ENCODE measurements around the gene SIAH3. TPM values are rescaled to one million over a fixed set of nuclear protein-coding genes. Genes with fewer than 3 reads are reported as not detected.

SIAH3 gene
- total RNA-seq, 5 donors from 2014 or later (not counting 1 experiment from before 2014, with no cell fraction given), result 0.19 to 4.8 (median 2.4) TPM

- H3K36me3 Mint-ChIP-seq, result no peaks in the 10 kb centered on the region
- no peaks in the 10 kb centered on the region for H3K4me1 Mint-ChIP-seq
- 82% methylated on average over 5 of the region's 13 CpGs for WGBS (ENCODE audit: insufficient coverage)
Observed at GRCh38 chr13:45748941-45749759, 102.4 kb downstream of the SIAH3 start.

GRCh38 chr13:45747071-45747470, 104.5 kb downstream of the SIAH3 start:
- CTCF ChIA-PET, result no interaction called here
- no peaks in the 10 kb centered on the region for H3K9me3 ChIP-seq
- H3K36me3 ChIP-seq (ENCODE audit: control insufficient read depth in 2 of 2, extremely low read depth in 1 of 2, insufficient read depth in 1 of 2, low read length in 1 of 2), result no peaks in the 10 kb centered on the region
- no peaks in the 10 kb centered on the region for H3K4me1 ChIP-seq (ENCODE audit: control insufficient read depth in 1 of 2, extremely low read depth in 1 of 2, insufficient read depth in 2 of 2, low read length in 2 of 2)
- H3K4me1 Mint-ChIP-seq, result no peaks in the 10 kb centered on the region
- H3K4me3 Mint-ChIP-seq, result no peak overlapping the region
- POLR2A ChIA-PET, result no interaction called here
- H3K27ac Mint-ChIP-seq, result no peak overlapping the region
- no peak overlapping the region for H3K4me3 ChIP-seq (ENCODE audit: control insufficient read depth in 1 of 2, extremely low read depth in 1 of 2, low read length in 1 of 2)
- H3K36me3 Mint-ChIP-seq, result no peaks in the 10 kb centered on the region
- DNase-seq (no peak), ATAC-seq (replicated peaks in 1 of 4) (no peak)
- peaks cover 0 to 2% of the 10 kb centered on the region in 2 donors for H3K27me3 Mint-ChIP-seq
- H3K27me3 ChIP-seq (replicated peaks in 1 of 2; ENCODE audit: control insufficient read depth in 2 of 2, extremely low read depth in 1 of 2, insufficient read depth in 2 of 2, low read length in 1 of 2), result no peaks in the 10 kb centered on the region
- no peak overlapping the region for H3K27ac ChIP-seq (ENCODE audit: low read length)
- H3K9me3 Mint-ChIP-seq, result no peaks in the 10 kb centered on the region
- WGBS (ENCODE audit: insufficient coverage), result no CpG with 5 or more reads among the region's 2 CpGs

More at GRCh38 chr13:45748941-45749759, 102.4 kb downstream of the SIAH3 start:
- H3K36me3 ChIP-seq (ENCODE audit: control insufficient read depth in 2 of 2, extremely low read depth in 1 of 2, insufficient read depth in 1 of 2, low read length in 1 of 2), result no peaks in the 10 kb centered on the region
- H3K27me3 Mint-ChIP-seq, result peaks cover 0 to 2% of the 10 kb centered on the region in 2 donors
- no peak for DNase-seq
- ChIA-PET POLR2A (no interaction called here), CTCF (no interaction called here)
- H3K9me3 Mint-ChIP-seq, result no peaks in the 10 kb centered on the region
- no peak overlapping the region for H3K27ac ChIP-seq (ENCODE audit: low read length)
- H3K27ac Mint-ChIP-seq, result no peak overlapping the region
- no peaks in the 10 kb centered on the region for H3K27me3 ChIP-seq (replicated peaks in 1 of 2; ENCODE audit: control insufficient read depth in 2 of 2, extremely low read depth in 1 of 2, insufficient read depth in 2 of 2, low read length in 1 of 2)
- no peak overlapping the region for H3K4me3 Mint-ChIP-seq
- H3K4me1 ChIP-seq (ENCODE audit: control insufficient read depth in 1 of 2, extremely low read depth in 1 of 2, insufficient read depth in 2 of 2, low read length in 2 of 2), result no peaks in the 10 kb centered on the region
- H3K9me3 ChIP-seq, result no peaks in the 10 kb centered on the region
- H3K4me3 ChIP-seq (ENCODE audit: control insufficient read depth in 1 of 2, extremely low read depth in 1 of 2, low read length in 1 of 2), result no peak overlapping the region
- ATAC-seq (replicated peaks in 1 of 4), result no peak

DNA sequence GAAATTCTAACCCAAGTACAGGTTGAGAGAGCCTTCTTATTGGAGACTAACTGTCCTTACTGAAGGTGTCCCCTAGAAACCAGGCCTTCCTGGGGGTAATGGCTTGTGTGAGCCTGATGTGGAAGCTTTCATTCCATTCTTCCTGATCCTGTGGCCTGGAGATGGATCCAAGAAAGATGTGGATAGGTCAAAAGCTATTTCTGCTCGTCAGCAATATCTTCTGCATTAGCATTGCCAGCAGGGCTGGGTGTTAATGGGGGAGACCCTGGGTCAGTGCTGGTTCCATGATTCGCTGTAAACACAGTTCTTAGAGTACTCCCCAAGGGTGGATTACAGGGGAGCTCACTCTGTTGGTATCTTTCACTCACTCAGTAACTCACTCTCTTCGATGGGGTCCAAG, 106.6 kb downstream of the SIAH3 start:
- H3K9me3 Mint-ChIP-seq, result no peaks in the 10 kb centered on the region
- DNase-seq, result no peak
- Histone ChIP-seq H3K27me3 (replicated peaks in 1 of 2; ENCODE audit: control insufficient read depth in 2 of 2, extremely low read depth in 1 of 2, insufficient read depth in 2 of 2, low read length in 1 of 2) (no peaks in the 10 kb centered on the region), H3K4me3 (ENCODE audit: control insufficient read depth in 1 of 2, extremely low read depth in 1 of 2, low read length in 1 of 2) (no peak overlapping the region), H3K36me3 (ENCODE audit: control insufficient read depth in 2 of 2, extremely low read depth in 1 of 2, insufficient read depth in 1 of 2, low read length in 1 of 2) (no peaks in the 10 kb centered on the region), H3K27ac (ENCODE audit: low read length) (no peak overlapping the region), H3K9me3 (no peaks in the 10 kb centered on the region), H3K4me1 (ENCODE audit: control insufficient read depth in 1 of 2, extremely low read depth in 1 of 2, insufficient read depth in 2 of 2, low read length in 2 of 2) (no peaks in the 10 kb centered on the region)
- H3K4me1 Mint-ChIP-seq, result no peaks in the 10 kb centered on the region
- CTCF ChIA-PET, result no interaction called here
- H3K4me3 Mint-ChIP-seq, result no peak overlapping the region
- H3K36me3 Mint-ChIP-seq, result no peaks in the 10 kb centered on the region
- no peak overlapping the region for H3K27ac Mint-ChIP-seq
- ATAC-seq (replicated peaks in 1 of 4), result no peak
- peaks cover 0 to 2% of the 10 kb centered on the region in 2 donors for H3K27me3 Mint-ChIP-seq
- POLR2A ChIA-PET, result interaction anchor here in 1 of 2 donors (0.6 kb wide), 1 partner anchor 141 kb away, joined by 4 read pairs; no protein-coding TSS in a partner anchor
- 67% methylated on average over 1 of the region's 3 CpGs for WGBS (ENCODE audit: insufficient coverage)

DNA sequence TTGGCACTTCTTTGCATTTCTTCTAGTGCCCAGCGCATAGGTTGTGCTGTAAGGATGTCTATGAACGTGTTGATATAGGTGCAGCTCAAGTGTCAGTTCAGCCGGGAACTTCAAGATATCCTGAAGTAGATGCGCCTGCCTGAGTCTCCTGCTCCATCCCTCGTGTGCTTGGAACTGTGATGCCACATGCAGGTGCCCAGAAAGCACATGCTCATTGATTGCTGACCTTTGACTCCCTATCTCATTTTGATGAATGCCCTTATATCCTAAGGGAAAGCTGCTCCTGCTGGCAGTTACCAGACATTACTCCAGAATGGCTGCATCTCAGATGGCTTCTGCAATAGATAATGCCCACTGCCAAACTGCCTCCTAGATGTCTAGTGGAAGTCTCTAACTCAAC, 108.6 kb downstream of the SIAH3 start:
- WGBS (ENCODE audit: insufficient coverage), result 80% methylated on average over 5 of the region's 5 CpGs
- DNase-seq, result no peak
- H3K4me1 ChIP-seq (ENCODE audit: control insufficient read depth in 1 of 2, extremely low read depth in 1 of 2, insufficient read depth in 2 of 2, low read length in 2 of 2), result no peaks in the 10 kb centered on the region
- no peak overlapping the region for H3K27ac ChIP-seq (ENCODE audit: low read length)
- Mint-ChIP-seq H3K4me3 (no peak overlapping the region), H3K9me3 (no peaks in the 10 kb centered on the region), H3K27ac (no peak overlapping the region), H3K27me3 (no peaks in the 10 kb centered on the region), H3K4me1 (no peaks in the 10 kb centered on the region), H3K36me3 (no peaks in the 10 kb centered on the region)
- ChIA-PET CTCF (no interaction called here), POLR2A (no interaction called here)
- H3K36me3 ChIP-seq (ENCODE audit: control insufficient read depth in 2 of 2, extremely low read depth in 1 of 2, insufficient read depth in 1 of 2, low read length in 1 of 2), result no peaks in the 10 kb centered on the region
- ATAC-seq (replicated peaks in 1 of 4), result no peak
- no peak overlapping the region for H3K4me3 ChIP-seq (ENCODE audit: control insufficient read depth in 1 of 2, extremely low read depth in 1 of 2, low read length in 1 of 2)
- no peaks in the 10 kb centered on the region for H3K27me3 ChIP-seq (replicated peaks in 1 of 2; ENCODE audit: control insufficient read depth in 2 of 2, extremely low read depth in 1 of 2, insufficient read depth in 2 of 2, low read length in 1 of 2)
- no peaks in the 10 kb centered on the region for H3K9me3 ChIP-seq

DNA sequence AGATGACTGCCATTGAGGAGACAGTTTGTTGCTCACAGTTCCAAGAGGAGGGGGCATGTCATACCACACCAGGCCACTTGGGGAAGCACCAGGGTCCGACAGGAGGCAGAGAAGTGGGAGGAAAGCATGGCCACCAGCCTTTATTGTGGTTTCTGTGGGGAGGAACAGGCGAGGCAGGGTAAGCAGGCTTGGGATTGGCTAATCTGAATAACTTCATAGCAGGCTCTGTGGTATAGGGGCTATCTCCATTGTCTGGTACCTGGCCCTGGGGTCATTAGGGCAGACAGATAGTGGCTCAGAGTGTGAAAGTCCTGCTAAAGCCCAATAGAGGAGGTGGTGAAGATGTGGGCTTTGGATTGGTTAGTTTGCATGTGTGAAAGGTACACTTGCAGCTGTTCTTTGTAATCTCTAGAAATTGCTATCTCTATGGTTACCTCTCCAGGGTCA, 114.0 kb downstream of the SIAH3 start:
- no peaks in the 10 kb centered on the region for H3K4me1 ChIP-seq (ENCODE audit: control insufficient read depth in 1 of 2, extremely low read depth in 1 of 2, insufficient read depth in 2 of 2, low read length in 2 of 2)
- no peaks in the 10 kb centered on the region for H3K9me3 ChIP-seq
- ATAC-seq (replicated peaks in 1 of 4) (no peak), DNase-seq (no peak)
- no peaks in the 10 kb centered on the region for H3K4me1 Mint-ChIP-seq
- H3K36me3 ChIP-seq (ENCODE audit: control insufficient read depth in 2 of 2, extremely low read depth in 1 of 2, insufficient read depth in 1 of 2, low read length in 1 of 2), result no peaks in the 10 kb centered on the region
- 0% methylated on average over 2 of the region's 2 CpGs for WGBS (ENCODE audit: insufficient coverage)
- H3K27me3 ChIP-seq (replicated peaks in 1 of 2; ENCODE audit: control insufficient read depth in 2 of 2, extremely low read depth in 1 of 2, insufficient read depth in 2 of 2, low read length in 1 of 2), result no peaks in the 10 kb centered on the region
- H3K27me3 Mint-ChIP-seq, result peaks cover 0 to 6% of the 10 kb centered on the region in 2 donors
- H3K4me3 ChIP-seq (ENCODE audit: control insufficient read depth in 1 of 2, extremely low read depth in 1 of 2, low read length in 1 of 2), result no peak overlapping the region
- H3K27ac Mint-ChIP-seq, result no peak overlapping the region
- CTCF ChIA-PET, result no interaction called here
- H3K36me3 Mint-ChIP-seq, result no peaks in the 10 kb centered on the region
- H3K27ac ChIP-seq (ENCODE audit: low read length), result no peak overlapping the region
- H3K4me3 Mint-ChIP-seq, result no peak overlapping the region
- no peaks in the 10 kb centered on the region for H3K9me3 Mint-ChIP-seq
- POLR2A ChIA-PET, result no interaction called here

DNA sequence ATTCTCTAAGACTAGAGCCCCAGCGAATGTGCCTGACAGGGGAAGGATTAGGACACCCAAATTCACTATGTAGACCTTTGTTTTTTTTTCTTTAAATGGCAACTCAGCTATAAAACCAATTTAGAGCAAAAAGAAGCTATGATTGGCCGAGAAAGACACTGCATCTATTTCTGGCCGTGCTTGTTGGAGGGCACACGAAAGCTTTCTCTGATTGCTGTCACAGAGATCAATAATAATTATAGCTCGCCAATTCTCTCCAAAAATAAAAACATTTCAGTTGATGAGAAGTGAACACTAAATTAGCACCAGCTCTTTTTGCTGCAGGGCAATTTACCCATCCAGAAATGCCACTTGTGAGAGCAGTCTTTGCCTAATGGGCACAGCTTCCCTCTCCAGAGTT, 118.2 kb downstream of the SIAH3 start:
- no peaks in the 10 kb centered on the region for H3K9me3 ChIP-seq
- no peak overlapping the region for H3K4me3 ChIP-seq (ENCODE audit: control insufficient read depth in 1 of 2, extremely low read depth in 1 of 2, low read length in 1 of 2)
- no peak overlapping the region for H3K27ac ChIP-seq (ENCODE audit: low read length)
- Mint-ChIP-seq H3K27me3 (peaks cover 8 to 10% of the 10 kb centered on the region in 2 donors), H3K36me3 (no peaks in the 10 kb centered on the region), H3K9me3 (no peaks in the 10 kb centered on the region), H3K4me3 (no peak overlapping the region), H3K4me1 (no peaks in the 10 kb centered on the region), H3K27ac (no peak overlapping the region)
- no peak for ATAC-seq (replicated peaks in 1 of 4)
- H3K4me1 ChIP-seq (ENCODE audit: control insufficient read depth in 1 of 2, extremely low read depth in 1 of 2, insufficient read depth in 2 of 2, low read length in 2 of 2), result no peaks in the 10 kb centered on the region
- H3K36me3 ChIP-seq (ENCODE audit: control insufficient read depth in 2 of 2, extremely low read depth in 1 of 2, insufficient read depth in 1 of 2, low read length in 1 of 2), result no peaks in the 10 kb centered on the region
- CTCF ChIA-PET, result interaction anchor here (0.6 to 0.7 kb wide), 2 partner anchors 73 to 111 kb away, joined by 3 read pairs; no protein-coding TSS in a partner anchor
- POLR2A ChIA-PET, result no interaction called here
- H3K27me3 ChIP-seq (replicated peaks in 1 of 2; ENCODE audit: control insufficient read depth in 2 of 2, extremely low read depth in 1 of 2, insufficient read depth in 2 of 2, low read length in 1 of 2), result no peaks in the 10 kb centered on the region
- DNase-seq, result no peak
- 76% methylated on average over 4 of the region's 5 CpGs for WGBS (ENCODE audit: insufficient coverage)
